OCI-LY1 (cell line): Measurements from ENCODE around the gene SMYD3.

ENCODE experiments used
- EZH2 ChIP-seq: fragments of 200-600 bp; sonication (generic), shearing (Covaris generic); IDR thresholded peaks from 2 replicates; pipeline ENCODE4 v1.8.0; 2017; ENCODE audit warnings: borderline replicate concordance, mixed run types, mild to moderate bottlenecking, antibody characterized with exemption, low read length, moderate library complexity, mixed read lengths
- TF ChIP-seq, protein P1 (sequence below): fragments of 200-600 bp; sonication (generic), shearing (Covaris generic); IDR thresholded peaks from 2 replicates; pipeline ENCODE4 v1.5.1; 2017; ENCODE audit warnings: mild to moderate bottlenecking, antibody characterized with exemption, low read length, moderate library complexity, mixed read lengths

DNA sequence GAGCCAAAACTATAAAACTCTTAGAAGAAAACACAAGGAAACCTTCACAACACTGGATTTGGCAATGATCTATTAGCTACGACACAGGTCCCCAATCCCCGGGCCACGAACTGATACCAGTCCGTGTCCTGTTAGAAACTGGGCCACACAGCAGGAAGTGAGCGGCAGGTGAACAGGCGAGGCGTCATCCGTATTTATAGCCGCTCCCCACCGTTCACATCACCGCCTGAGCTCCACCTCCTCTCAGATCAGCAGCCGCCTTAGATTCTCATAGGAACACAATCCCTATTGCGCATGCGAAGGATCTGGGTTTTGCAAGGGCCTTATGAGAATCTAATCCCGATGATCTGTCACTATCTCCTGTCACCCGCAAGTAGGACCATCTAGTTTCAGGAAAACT is 47.1 kb upstream of the SMYD3 start:
- TF ChIP-seq, protein P1, sequence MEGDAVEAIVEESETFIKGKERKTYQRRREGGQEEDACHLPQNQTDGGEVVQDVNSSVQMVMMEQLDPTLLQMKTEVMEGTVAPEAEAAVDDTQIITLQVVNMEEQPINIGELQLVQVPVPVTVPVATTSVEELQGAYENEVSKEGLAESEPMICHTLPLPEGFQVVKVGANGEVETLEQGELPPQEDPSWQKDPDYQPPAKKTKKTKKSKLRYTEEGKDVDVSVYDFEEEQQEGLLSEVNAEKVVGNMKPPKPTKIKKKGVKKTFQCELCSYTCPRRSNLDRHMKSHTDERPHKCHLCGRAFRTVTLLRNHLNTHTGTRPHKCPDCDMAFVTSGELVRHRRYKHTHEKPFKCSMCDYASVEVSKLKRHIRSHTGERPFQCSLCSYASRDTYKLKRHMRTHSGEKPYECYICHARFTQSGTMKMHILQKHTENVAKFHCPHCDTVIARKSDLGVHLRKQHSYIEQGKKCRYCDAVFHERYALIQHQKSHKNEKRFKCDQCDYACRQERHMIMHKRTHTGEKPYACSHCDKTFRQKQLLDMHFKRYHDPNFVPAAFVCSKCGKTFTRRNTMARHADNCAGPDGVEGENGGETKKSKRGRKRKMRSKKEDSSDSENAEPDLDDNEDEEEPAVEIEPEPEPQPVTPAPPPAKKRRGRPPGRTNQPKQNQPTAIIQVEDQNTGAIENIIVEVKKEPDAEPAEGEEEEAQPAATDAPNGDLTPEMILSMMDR: no peak
- TF ChIP-seq EZH2: no peak
